ENCODE results near the gene SLAIN2. TPM values are rescaled to one million over a fixed set of nuclear protein-coding genes. Genes with fewer than 3 reads are reported as not detected.

The SLAIN2 gene
- total RNA-seq, 1 experiment from 2014 or later, result 30.8 TPM

GRCh38 chr4:48297256-48297846, 44.0 kb upstream of the SLAIN2 start:
- no CpG with 5 or more reads among the region's 2 CpGs for WGBS (ENCODE audit: extremely low coverage, insufficient read length, low lambda C conversion rate)
- Histone ChIP-seq H2BK20ac (ENCODE audit: low read depth, low read length, poor library complexity, severe bottlenecking) (no peak overlapping the region), H3K23ac (ENCODE audit: insufficient read length, low read depth, low read length) (no peak overlapping the region), H3K14ac (ENCODE audit: insufficient read depth, low read length) (no peak overlapping the region), H3T11ph (ENCODE audit: low read length) (no peak overlapping the region), H3K18ac (ENCODE audit: insufficient read length, low read depth, low read length) (no peak overlapping the region), H3K56ac (ENCODE audit: insufficient read length, low read depth, low read length) (no peak overlapping the region), H2BK120ac (ENCODE audit: low read depth, low read length, poor library complexity, severe bottlenecking) (no peak overlapping the region), H3K27ac (ENCODE audit: insufficient read length, low read depth, low read length) (no peak overlapping the region), H4K91ac (ENCODE audit: insufficient read length, low read depth, low read length) (no peak overlapping the region), H2BK5ac (ENCODE audit: insufficient read length, low read length) (no peak overlapping the region), H4K5ac (ENCODE audit: insufficient read length, low read depth, low read length) (no peak overlapping the region), H3K4me2 (ENCODE audit: insufficient read depth, insufficient read length, low read length) (no peak overlapping the region), H3K4me1 (ENCODE audit: insufficient read depth, low read length) (no peaks in the 10 kb centered on the region), H3K9ac (ENCODE audit: extremely low read depth, insufficient read length, low read length) (no peak overlapping the region), H2AFZ (ENCODE audit: low read length) (no peak overlapping the region), H3K4ac (ENCODE audit: low read depth, low read length) (no peak overlapping the region), H4K20me1 (ENCODE audit: control insufficient read depth, insufficient read depth, insufficient read length) (no peaks in the 10 kb centered on the region), H3K27me3 (ENCODE audit: insufficient read depth, low read length) (no peaks in the 10 kb centered on the region), H2BK15ac (ENCODE audit: low read depth, low read length) (no peak overlapping the region), H2BK12ac (ENCODE audit: insufficient read length, low read depth, low read length) (no peak overlapping the region), H2AK5ac (ENCODE audit: insufficient read length, low read length) (no peak overlapping the region), H3K79me2 (ENCODE audit: insufficient read depth, low read length) (no peaks in the 10 kb centered on the region), H4K8ac (replicated peaks; ENCODE audit: insufficient read length, low read depth, low read length) (no peak overlapping the region), H3K9me3 (ENCODE audit: control insufficient read depth, low read depth, low read length) (no peaks in the 10 kb centered on the region), H3K79me1 (ENCODE audit: insufficient read depth, low read depth, low read length, poor library complexity, severe bottlenecking) (no peaks in the 10 kb centered on the region), H3K23me2 (ENCODE audit: insufficient read length, low read depth, low read length, poor library complexity, severe bottlenecking) (no peaks in the 10 kb centered on the region)
- DNase-seq, result no peak
- no peak overlapping the region for H3K4me3 Mint-ChIP-seq
- peaks cover 7 to 10% of the 10 kb centered on the region in 2 experiments; a peak in 4 of 5 replicates for H3K9me3 Mint-ChIP-seq
- H3K27ac Mint-ChIP-seq, result no peak overlapping the region
- TF ChIP-seq CTCF (conservative IDR thresholded peaks at IDR 0.05), result no peak
- H3K4me1 Mint-ChIP-seq, result no peaks in the 10 kb centered on the region
- H3K27me3 Mint-ChIP-seq (ENCODE audit: low read depth), result no peaks in the 10 kb centered on the region; the same call in 1 of the 2 replicates
- peaks cover 2 to 8% (median 3%) of the 10 kb centered on the region in 3 experiments; a peak in 4 of 7 replicates for H3K36me3 Mint-ChIP-seq (ENCODE audit: insufficient read depth in 1 of 3, low read depth in 3 of 3)

Data from H9 (cell line).